NCI-H2107 treated with DMSO at 0.1 percent for 48 hours (cell line): ENCODE data around the gene CNIH3.
A peak's percentile ranks its signal among the peaks of the same experiment; 100 is the strongest.

Source experiments
- DNase-seq: peaks from one replicate; lab custom pipeline; 2025; ENCODE audit not compliant: unreplicated experiment; lab: John Stamatoyannopoulos, UW

The CNIH3 gene

DNA sequence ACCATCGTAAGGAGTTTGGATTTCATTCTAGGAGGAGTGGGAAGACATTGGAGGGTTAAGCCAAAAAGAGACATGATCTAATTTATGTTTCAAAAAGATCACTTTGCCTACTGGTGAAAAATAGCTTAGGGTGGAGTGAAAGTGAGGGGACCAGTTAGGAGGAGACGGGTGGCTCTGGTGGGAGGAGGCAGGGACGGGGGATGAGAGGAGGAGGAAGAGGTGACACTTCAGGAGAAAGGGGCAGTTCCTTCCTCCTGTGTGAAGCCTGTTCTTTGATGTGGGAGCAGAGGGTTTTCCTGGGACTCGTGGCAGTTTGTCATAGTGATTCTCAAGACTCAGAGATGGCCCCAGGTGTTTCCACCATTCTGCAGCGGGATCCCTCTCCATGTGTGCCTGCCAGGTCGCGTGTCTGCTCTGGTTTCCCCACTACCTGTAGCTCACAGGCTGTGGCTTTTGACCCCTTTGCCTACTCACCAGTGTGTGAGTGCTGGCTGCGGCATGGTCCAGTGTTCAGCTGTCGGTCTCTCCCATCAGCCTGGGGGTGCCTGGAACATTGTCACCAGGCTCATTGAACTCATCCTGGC is 102.4 kb downstream of the CNIH3 start:
- no peak for DNase-seq

DNA sequence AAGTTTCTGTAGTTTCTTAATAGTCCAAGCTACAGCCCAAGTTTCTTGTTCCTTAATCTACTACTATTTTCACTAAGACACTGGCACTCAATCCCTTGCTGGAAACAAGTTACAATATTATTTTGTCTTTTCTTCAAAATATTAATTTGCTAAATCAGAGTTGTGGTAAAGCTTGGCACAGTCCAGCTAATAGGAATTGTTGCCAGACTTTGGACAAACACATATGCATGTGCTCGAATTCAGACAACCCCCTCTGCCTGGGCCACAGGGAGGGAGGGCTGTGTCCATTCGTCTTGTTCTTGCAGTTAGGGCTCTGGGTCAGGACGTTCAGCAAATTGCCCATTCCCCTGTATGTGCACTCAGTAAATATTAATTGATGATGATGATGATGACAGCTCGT is 103.6 kb downstream of the CNIH3 start:
- no peak for DNase-seq

DNA sequence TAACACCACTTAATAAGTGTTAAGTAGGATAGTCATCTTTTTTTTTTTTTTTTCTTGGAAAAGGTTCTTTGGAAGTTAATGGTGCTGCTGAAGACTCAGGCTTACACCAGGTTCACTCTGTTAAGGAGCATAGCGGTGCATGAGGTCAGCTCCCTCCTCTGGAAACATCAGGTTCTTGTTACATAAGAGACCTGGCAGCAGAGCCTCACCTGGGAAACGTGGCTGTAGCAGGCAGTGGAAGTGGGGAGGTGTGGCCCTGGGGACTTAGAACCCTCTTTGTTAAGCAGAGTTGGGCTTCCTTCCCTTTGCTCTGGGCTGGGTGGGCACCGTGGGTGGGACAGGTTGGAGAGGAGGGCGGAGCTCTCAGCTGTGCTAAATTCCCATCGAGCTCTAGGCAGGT is 104.1 kb downstream of the CNIH3 start:
- DNase-seq = no peak

DNA sequence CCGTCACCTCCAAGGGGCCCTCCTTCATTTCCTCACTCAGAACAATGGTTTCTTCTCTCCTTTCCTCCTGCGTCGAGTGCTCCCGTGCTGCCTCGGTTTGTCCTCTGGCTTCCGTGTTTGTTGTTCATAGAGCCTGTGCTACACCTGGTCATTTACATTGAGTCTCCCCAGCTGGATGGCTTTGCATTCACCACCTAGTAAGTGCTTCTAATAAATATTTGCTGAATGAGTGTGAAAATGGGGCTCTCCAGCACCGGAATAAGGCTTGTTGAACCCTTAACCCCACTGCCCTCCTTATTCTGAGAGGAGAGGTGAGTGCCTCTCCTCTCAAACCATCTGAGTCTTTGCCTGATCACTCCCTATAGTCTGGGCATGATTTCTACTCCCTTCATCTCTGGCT is 104.9 kb downstream of the CNIH3 start:
- DNase-seq = no peak

DNA sequence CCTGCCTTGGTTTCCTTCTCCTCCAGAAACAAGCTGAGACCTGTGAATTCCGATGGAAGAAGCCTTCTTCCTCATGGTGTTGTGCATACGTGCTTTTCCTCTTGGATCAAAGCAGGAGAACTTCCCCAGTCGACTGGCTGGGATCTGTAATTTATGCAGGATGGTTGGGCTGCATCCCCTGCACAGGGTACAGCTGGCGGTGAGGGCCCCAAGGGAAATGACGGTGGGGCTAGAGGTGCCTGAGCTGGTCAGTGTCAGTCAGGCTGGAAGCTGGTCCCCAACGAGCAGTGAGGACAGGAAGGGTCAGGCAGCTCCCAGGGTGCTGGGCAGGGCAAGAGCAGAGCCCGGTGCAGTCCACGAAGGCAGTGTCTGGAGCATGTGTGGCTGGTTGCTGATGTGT is 106.7 kb downstream of the CNIH3 start:
- DNase-seq = no peak

DNA sequence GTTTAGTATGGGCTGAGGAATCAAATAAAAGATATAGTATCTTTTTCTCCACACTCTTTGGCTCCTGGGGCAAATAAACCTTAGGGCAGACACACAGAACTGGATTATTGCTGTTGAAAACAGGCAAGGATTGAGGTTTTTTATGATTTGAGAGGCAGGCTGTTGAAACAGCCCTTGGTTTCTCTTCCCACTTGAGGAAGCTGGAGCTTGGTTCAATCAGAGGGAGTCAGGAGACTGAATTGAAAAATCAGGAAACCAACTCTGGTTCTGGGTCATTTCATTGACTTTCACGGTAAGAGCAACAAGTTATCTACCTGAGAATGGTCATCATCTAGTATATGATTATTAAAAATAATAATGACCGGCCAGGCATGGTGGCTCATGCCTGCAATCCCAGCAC is 108.4 kb downstream of the CNIH3 start:
- DNase-seq = no peak

DNA sequence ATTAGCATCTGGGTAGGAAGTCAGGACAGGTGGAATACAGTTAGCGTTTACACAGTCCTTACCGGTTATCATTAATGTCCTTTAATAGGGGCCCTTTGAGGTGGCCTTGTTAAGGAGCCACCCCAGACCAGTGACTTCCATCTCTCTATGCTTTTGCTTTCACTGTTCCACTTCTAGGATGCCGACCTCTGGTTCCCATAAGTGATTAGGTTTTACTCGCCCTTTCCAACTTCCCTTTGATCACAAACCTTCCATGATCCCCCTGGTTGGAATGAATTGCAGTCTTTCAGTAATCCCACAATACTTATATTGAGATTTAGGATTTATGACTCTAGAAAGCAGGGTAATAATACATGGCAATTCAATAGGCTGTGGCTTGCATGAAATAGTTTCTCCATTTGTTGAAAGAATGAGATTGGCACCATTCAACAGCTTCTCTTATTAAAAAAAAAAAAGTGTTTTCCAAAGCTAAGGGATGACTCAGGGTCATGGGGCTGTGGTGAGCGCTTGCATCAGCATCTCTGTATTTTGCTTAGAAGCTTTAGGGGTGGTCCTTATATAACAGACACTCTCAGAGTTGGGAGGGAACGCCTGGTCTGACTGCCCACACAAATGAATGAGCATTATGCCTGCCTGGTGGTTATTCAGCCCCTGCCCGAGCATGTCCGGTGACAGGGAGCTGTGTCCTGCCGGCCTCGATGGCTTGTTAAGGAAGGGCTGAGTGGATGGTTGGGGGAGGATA is 110.5 kb downstream of the CNIH3 start:
- DNase-seq = no peak

DNA sequence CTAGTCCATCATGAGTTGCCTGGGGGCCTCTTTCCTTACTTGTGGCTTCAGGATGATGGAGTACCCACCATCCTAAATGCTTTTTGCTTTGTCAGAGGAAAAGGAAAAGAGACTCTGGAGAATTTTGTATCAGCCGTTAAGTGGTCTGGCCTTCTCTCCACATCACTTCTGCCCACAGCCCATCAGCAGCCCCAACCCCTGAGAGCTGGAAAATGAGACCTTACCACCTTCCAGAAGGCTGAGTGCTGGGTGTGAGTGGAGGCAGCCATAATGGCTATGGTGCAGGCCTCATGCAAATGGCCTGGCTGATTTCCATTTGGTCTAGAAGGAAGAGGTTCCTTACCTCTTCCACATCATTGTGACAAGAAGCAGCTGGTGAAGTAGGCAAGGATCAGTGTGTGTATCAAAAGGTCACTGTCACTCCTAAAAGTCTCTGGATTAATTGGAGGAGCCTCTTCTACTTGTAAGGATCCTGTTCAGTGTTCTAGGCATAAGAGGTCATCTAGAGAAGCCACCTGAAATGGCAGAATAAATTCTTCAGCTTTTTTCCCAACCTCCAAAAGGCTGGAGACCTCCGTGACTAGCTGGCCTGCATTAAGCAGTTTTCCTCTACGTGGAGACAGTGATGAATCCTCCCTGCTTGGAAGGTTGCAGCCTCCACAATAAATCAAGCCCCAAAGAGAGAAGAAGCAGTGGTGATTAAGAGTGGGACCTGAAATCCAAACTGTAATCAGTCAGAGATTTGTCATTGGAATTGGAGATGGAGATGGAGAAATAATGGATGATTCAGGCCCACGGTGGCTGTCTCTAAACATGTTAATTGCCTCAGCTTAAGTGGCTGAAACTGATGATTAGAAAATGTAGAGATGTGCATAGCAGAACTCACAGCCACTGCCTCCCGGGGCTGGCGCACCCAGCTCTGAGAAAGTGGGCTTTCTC is 111.5 kb downstream of the CNIH3 start:
- no peak for DNase-seq

DNA sequence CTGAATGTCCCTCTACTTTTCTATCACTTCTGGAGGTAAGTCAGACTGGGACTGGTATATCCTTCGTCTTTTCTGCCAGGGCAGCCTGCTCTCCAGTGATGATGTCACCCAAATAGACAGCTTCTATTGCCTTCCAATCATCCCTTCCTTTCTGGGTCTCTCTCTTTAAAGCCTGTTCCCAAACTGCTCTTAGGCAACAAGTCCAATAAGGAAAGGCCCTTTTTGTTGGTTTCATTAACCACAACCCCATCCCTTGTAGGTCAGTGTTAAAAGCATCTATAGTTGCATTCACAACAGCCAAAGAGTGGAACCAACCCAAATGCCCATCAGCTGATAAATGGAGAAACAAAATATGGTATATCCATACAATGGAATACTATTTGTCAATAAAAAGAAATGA is 114.4 kb downstream of the CNIH3 start:
- no peak for DNase-seq

DNA sequence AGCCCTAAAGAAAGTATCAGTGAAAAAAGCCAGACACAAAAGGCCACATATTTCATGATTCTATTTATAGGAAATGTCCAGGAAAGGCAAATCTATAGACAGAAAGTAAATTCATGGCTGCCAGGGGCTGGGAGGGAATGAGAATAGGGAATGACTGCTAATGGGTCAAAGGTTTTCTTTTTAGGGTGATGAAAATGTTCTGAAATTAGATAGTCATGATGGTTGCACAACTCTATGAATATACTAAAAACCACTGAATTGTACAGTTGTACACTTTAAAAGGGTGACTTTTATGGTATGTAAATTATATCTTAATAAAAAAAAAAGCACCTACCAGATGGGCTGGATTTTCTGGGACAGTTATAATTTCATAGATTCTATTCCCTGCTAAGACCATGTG is 114.8 kb downstream of the CNIH3 start:
- no peak for DNase-seq

DNA sequence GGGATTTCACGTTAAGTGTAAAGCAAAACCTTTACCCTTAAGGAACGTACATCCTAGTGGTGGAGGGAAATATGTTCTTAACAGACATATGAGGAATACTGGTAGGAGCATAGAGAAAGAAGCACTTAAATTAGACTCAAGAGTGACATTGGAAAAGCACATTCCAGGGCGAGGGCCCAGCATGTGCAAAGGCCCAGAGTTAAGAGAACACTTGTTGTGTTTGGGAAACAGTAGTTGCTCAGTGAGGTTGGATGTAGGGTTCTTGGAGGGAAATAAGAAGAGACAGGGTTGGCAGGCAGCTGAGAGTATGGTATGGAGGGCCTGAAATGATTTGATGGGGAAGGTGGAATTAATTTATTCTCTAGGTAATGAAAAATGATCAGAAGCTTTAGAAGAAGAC is 115.5 kb downstream of the CNIH3 start:
- no peak for DNase-seq

DNA sequence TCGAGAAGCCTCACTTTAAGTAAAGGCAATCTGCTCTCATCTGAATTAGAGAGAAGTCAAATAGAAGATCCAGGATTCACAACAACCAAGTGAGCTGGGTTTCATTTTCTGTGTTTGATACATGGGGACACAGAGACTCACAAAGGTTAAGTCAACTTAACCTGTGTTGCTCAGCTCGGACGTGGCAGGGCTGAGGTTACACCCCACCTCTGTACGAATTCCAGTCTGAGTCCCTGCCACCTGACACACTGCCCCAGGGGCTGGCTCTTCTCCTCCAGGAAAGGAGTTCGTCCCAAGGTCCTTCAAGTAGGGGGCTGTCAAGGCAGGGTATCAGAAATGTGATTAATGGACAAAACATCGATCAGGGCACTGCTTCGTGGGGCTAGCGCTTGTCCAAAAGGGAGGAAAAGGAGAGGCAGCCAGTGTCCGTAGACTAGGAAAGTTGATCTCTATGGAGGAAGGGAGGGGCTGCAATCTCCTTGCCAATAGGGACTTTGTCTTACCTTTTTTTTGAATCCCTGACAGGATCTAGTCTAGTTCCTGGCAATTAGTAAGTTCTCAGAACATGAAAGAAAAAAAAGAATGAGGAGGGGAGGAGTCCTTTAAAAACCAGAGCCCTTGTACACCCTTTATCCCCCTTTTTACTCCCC is 116.4 kb downstream of the CNIH3 start:
- no peak for DNase-seq

DNA sequence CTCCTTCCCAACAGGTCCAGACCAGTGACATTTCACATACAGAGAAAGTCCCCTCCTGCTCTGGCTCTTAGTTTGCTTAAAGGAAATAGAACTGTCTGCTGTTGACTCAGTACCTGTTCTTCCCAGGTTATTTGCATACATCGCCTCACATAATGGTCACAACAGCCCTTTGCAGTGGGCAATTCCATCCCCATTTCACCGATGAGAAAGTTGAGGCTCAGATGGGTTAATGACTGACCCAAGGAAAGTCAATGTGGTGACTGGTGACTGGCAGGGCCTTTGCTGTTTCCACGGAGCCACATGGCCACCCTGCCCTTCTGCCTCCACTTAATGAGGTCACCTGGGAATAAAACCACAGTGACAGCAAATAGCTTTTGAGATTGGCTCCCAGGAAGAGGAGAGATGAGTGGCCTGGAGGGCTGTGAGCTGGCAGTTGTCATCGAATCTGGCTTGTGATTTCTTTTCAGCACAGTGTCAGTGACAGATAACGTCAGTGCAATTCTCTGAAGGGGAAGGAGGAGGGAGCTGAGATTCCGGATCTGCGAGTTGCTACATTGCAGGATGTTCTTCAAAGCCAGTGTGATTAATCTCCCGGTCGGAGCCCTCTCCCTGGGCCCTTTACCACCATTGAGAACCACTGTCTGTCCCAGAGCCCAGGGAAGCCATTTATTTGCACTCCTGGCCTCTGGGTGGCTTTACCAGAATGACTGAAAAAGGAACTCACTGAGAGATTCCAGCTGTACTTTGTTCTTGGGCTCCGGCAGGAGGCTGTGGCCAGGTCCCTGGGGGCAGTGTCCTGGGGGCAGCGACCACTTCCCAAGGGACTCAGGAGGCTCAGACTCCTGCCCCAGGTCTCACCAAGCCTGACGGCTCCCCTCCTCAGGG is 117.2 kb downstream of the CNIH3 start:
- peak; percentile 66 for DNase-seq

DNA sequence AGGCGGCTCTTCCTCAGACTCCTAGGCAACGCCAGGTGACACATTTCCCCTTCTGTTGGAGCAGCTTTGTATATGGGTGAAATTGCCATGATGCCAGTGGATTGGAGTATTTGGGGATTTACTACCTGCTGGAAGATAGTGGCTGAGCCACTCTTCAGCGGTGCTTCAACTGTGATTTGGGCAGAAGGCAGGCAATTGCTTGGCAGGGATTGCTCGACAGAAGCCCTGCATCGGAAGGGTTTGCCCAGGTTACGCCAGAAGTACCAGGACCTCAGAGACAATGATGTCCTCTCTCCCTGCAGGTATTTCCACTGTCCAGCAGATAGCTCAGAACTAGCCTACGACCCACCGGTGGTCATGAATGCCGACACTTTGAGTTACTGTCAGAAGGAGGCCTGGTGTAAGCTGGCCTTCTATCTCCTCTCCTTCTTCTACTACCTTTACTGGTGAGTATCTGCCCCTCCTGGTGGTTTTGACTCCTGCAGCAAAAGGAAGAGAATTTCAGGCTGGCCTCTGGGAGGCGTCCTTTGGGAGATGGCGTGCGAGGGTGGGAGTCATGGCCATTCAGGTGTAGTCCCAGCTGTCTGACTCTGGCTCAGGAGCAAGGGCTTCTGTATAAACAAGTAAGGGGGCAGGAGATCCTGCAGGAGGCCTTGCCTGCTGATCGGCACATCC is 118.3 kb downstream of the CNIH3 start:
- no peak for DNase-seq

DNA sequence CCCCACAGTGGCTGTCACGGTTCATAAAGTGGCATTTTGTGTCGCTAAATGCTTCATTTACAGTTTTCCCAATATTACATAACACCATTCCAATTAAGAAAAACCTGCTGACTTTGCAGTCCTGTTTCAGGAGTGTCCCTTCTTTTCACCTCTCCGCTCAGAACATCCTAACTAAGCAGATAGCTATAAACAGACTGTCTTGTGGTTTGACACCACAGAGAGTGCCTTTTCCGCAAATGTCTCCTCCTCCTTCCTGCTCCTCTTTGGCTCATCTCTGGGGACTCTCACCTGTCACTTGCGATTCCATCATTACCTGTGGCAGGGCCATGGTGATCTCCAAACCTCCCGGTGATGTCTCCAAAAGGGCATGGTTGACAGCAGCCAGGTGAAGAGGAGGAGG is 119.0 kb downstream of the CNIH3 start:
- no peak for DNase-seq

DNA sequence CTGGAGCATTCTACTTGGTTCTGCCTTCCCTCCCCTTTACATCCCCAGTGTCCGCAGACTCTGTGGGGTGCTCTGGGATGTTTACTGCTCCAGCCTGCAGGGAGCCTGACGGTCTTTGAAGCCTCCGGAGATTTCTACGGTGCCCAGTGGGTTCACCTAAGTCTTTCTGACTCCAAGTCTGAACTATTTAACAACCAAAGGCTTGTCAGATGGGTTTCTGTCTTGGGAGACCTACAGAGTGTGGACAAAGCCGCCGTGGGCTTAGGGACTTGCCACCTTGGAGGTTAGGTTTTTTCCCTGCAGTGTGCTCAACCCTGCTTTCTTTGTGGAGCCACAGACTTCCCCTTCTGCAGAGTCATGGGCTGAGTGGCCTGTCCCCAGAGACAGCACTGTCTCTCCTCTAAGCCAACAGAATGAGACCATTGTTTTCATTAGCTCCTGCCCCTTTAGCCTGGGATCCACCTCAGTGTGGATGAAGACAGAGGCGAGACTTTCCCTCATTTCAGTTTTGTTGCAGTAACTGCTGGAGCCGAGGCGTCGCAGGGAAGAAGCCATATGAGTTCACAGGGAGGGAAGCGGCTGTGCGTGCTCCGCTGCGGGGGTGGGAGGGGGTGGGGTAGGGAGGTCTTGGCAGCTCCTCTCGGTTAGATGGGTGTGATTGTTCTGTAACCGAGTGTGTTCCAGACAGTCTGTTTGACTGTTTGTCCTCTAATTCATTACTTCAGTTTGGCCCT is 120.7 kb downstream of the CNIH3 start:
- no peak for DNase-seq

DNA sequence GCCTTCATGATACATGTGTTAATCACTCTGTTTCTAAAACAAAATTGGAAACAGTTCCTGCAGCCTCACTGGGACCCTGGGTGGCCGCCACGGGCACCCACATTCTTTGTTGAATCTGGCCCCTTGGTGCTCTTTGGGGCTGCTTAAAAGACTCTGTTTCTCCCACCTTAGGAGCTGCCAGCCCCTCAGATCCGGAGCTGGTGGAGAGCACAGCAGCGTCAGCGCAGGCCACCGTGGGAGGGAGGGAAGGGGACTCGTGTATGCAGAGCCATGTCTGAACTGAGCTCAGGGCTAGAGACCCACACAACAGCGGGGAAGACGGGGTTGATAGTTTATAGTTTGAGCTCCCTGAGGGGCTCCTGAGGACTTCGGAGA is 121.2 kb downstream of the CNIH3 start:
- DNase-seq = no peak

DNA sequence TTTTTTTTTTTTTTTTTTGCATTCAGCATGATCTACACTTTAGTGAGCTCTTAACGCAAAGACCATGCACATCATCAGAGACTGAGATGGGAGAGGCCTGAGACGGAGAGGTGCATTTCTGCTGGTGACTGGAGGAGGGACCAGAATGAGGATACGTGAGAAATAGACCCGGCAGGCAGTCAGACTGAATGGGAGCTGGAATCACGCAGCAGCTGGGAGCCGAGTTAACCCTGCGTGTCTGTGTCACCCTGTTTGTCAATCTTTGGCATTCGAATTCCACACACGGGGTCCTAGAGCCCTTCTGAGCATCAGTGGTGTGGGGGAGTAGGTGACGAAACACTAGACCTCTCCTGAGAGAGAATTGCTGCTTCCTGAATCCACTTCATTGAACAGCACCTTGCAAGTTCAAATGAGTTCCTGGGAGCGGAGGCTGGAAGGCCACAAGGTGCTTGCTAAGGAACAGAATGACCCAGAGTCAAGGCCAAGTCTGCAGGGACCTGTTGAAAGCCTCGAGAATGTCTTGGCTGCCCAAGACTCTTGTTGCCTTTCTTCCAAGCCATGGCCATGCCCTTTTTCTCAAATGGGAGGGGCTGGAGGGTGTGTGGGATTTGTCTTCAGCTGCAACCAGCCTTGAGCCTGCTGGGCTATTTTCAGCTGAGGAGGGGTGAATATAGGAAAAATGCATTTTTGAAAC is 123.3 kb downstream of the CNIH3 start:
- no peak for DNase-seq
